A549 (cell line): ENCODE data around the gene PANK3.

Experiments
- CTCF ChIP-seq: fragments of >200 bp; sonication (Bioruptor Twin); formaldehyde crosslinking; IDR thresholded peaks from 3 replicates; pipeline ENCODE4 v1.5.1; 2016
- EP300 ChIP-seq, 2 experiments: fragments of >200 bp; sonication (Bioruptor Twin); formaldehyde crosslinking; IDR thresholded peaks; 2 replicates in 1 of 2; 3 replicates in 1 of 2; pipeline ENCODE4 v1.6.1; 2016 to 2017
- KDM1A ChIP-seq: fragments of 200-600 bp; sonication (generic); IDR thresholded peaks from 2 replicates; pipeline ENCODE4 v1.6.1; 2016; ENCODE audit warnings: low read depth, mild to moderate bottlenecking
- MAX ChIP-seq: IDR thresholded peaks from 2 replicates; pipeline ENCODE4 v1.6.1; 2012
- NR3C1 ChIP-seq: fragments of >200 bp; sonication (Bioruptor Twin); formaldehyde crosslinking; IDR thresholded peaks from 3 replicates; pipeline ENCODE4 v1.6.1; 2017
- POLR2A ChIP-seq: IDR thresholded peaks from 2 replicates; pipeline ENCODE4 v1.6.1; 2012; ENCODE audit warnings: mild to moderate bottlenecking, low read length
- SMC3 ChIP-seq: fragments of >200 bp; sonication (Bioruptor Twin); formaldehyde crosslinking; IDR thresholded peaks from 3 replicates; pipeline ENCODE4 v1.6.1; 2018; ENCODE audit warnings: inconsistent platforms
- ZSCAN20 ChIP-seq: fragments of 250-450 bp; sonication (Bioruptor Pico); IDR thresholded peaks from 2 replicates; pipeline ENCODE4 v1.8.0; 2022; ENCODE audit warnings: mild to moderate bottlenecking, moderate library complexity

- TF ChIP-seq NR3C1 (no peak), POLR2A (no peak), CTCF (no peak), EP300 (IDR thresholded peaks at IDR 0.05) (no peak), MAX (no peak), SMC3 (no peak), ZSCAN20 (CRISPR knock-in tag) (no peak), KDM1A (no peak)
These were observed 29.6 kb downstream of the PANK3 start for GRCh38 chr5:168549554-168549953.
